ENCODE data around the gene ATOH8. TPM values are rescaled to one million over a fixed set of nuclear protein-coding genes. Genes with fewer than 3 reads are reported as not detected.
"Not testable (repeated sequence)": the region's sequence is repeated elsewhere in the genome, so short reads cannot be mapped to it uniquely, and the experiment has no call there.

ATOH8 gene
- total RNA-seq, 1 donor from 2014 or later, result 9.0 TPM

DNA sequence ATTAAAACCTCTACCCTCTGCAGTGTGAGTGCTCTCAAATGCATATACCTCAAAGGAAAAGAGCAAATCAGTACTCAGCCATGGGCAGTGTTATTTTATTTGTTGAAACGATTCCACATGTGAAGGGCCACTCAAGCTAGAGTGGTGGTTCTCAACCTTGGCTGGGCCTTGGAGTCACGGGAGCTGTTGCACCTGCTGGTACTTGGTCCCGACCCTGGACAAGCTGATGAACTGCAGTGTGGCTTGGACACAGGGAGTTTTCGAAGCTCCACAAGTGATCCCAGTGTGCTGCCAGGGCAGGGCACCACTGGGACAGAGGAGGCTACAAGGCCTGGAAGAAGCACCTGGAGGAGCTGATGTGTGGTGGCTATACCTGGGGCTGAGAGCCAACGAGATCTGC lies 40.0 kb upstream of the ATOH8 start:
- no peak overlapping the region for H3K27ac Mint-ChIP-seq (ENCODE audit: unreplicated experiment)

GRCh38 chr2:85714421-85714820 lies 39.4 kb upstream of the ATOH8 start:
- H3K27me3 Mint-ChIP-seq (ENCODE audit: unreplicated experiment), result not testable (repeated sequence)

More for the DNA sequence above, 40.0 kb upstream of the ATOH8 start:
- DNase-seq, result no peak
- H3K4me3 Mint-ChIP-seq (ENCODE audit: unreplicated experiment), result no peak overlapping the region
- H3K27me3 Mint-ChIP-seq (ENCODE audit: unreplicated experiment), result peaks cover 2% of the 10 kb centered on the region
- peaks cover 1% of the 10 kb centered on the region for H3K9me3 Mint-ChIP-seq (ENCODE audit: unreplicated experiment)
- peaks cover 6% of the 10 kb centered on the region for H3K4me1 Mint-ChIP-seq (ENCODE audit: low read depth, unreplicated experiment)
- no peaks in the 10 kb centered on the region for H3K36me3 Mint-ChIP-seq (ENCODE audit: unreplicated experiment)
- TF ChIP-seq CTCF (IDR thresholded peaks at IDR 0.05; ENCODE audit: partially characterized antibody, unreplicated experiment), result no peak

GRCh38 chr2:85714841-85715240 lies 39.0 kb upstream of the ATOH8 start:
- no peaks in the 10 kb centered on the region for H3K36me3 Mint-ChIP-seq (ENCODE audit: unreplicated experiment)
- no peak overlapping the region for H3K4me3 Mint-ChIP-seq (ENCODE audit: unreplicated experiment)

More at GRCh38 chr2:85714421-85714820, 39.4 kb upstream of the ATOH8 start:
- not testable (repeated sequence) for H3K36me3 Mint-ChIP-seq (ENCODE audit: unreplicated experiment); H3K4me1 Mint-ChIP-seq (ENCODE audit: low read depth, unreplicated experiment); DNase-seq; H3K4me3 Mint-ChIP-seq (ENCODE audit: unreplicated experiment); H3K27ac Mint-ChIP-seq (ENCODE audit: unreplicated experiment); H3K9me3 Mint-ChIP-seq (ENCODE audit: unreplicated experiment)

GRCh38 chr2:85716346-85716914 lies 37.4 kb upstream of the ATOH8 start:
- TF ChIP-seq CTCF (IDR thresholded peaks at IDR 0.05; ENCODE audit: partially characterized antibody, unreplicated experiment), result no peak
- H3K9me3 Mint-ChIP-seq (ENCODE audit: unreplicated experiment), result peaks cover 3% of the 10 kb centered on the region
- peaks cover 4% of the 10 kb centered on the region for H3K27me3 Mint-ChIP-seq (ENCODE audit: unreplicated experiment)
- peaks cover 5% of the 10 kb centered on the region for H3K36me3 Mint-ChIP-seq (ENCODE audit: unreplicated experiment)
- no peak for DNase-seq
- H3K4me3 Mint-ChIP-seq (ENCODE audit: unreplicated experiment), result no peak overlapping the region
- H3K27ac Mint-ChIP-seq (ENCODE audit: unreplicated experiment), result no peak overlapping the region
- peaks cover 7% of the 10 kb centered on the region for H3K4me1 Mint-ChIP-seq (ENCODE audit: low read depth, unreplicated experiment)

More at GRCh38 chr2:85714841-85715240, 39.0 kb upstream of the ATOH8 start:
- no peak for TF ChIP-seq CTCF (IDR thresholded peaks at IDR 0.05; ENCODE audit: partially characterized antibody, unreplicated experiment)
- peaks cover 1% of the 10 kb centered on the region for H3K9me3 Mint-ChIP-seq (ENCODE audit: unreplicated experiment)
- no peak overlapping the region for H3K27ac Mint-ChIP-seq (ENCODE audit: unreplicated experiment)
- H3K4me1 Mint-ChIP-seq (ENCODE audit: low read depth, unreplicated experiment), result peaks cover 7% of the 10 kb centered on the region
- no peak for DNase-seq
- H3K27me3 Mint-ChIP-seq (ENCODE audit: unreplicated experiment), result peaks cover 2% of the 10 kb centered on the region

DNA sequence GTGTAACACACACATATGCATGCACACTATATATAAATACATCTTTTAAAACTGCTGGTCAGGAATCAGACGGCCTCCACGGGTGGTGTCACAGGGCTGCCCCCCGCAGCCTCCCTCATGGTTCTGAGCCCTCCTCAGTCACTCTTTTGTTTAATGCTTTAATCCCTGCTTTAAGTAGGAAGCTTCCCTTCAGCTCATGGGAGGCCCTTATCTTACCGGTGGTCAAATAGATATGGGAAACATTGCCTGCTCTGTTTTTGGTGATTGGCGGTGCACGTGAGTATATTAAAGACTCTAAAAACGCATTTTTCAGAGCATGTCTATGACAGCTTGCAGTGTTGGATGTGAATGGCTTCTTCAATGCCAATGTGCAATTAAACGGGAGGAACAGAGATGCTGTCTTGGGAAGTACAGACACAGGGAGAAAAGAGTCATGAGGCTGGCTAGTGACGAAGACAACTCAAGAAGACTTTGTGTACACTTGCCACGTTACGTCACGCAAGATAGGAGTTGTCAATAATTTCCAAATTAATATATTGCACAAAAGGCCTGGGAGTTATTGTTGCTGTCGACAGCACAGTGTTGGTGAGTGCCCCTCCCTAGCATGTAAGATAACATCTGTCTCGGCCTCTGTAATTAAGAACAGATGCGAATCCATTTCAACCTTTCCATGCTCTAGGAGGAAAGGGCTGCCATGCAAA lies 36.3 kb upstream of the ATOH8 start:
- H3K4me1 Mint-ChIP-seq (ENCODE audit: low read depth, unreplicated experiment), result peaks cover 7% of the 10 kb centered on the region
- no peak overlapping the region for H3K27ac Mint-ChIP-seq (ENCODE audit: unreplicated experiment)
- peaks cover 5% of the 10 kb centered on the region for H3K36me3 Mint-ChIP-seq (ENCODE audit: unreplicated experiment)
- TF ChIP-seq CTCF (IDR thresholded peaks at IDR 0.05; ENCODE audit: partially characterized antibody, unreplicated experiment), result no peak
- peaks cover 3% of the 10 kb centered on the region for H3K9me3 Mint-ChIP-seq (ENCODE audit: unreplicated experiment)
- no peak overlapping the region for H3K4me3 Mint-ChIP-seq (ENCODE audit: unreplicated experiment)
- no peak for DNase-seq
- H3K27me3 Mint-ChIP-seq (ENCODE audit: unreplicated experiment), result peaks cover 4% of the 10 kb centered on the region

Measured in glutamatergic neuron (in vitro differentiated cells).